GM20000 (cell line): Measurements from ENCODE around the gene DDHD1.
A peak's percentile ranks its signal among the peaks of the same experiment; 100 is the strongest.

Experiments used
- DNase-seq: peaks from one replicate; pipeline ENCODE4 v3.0.0; 2012; ENCODE audit warnings: low spot score
- CTCF ChIP-seq: IDR thresholded peaks from 2 replicates; pipeline ENCODE4 v1.5.1; 2012; ENCODE audit warnings: mild to moderate bottlenecking, control low read depth; ENCODE audit errors: extremely low read depth, missing control alignments

DDHD1 gene

GRCh38 chr14:53167602-53168328, 14.6 kb upstream of the DDHD1 start:
- TF ChIP-seq CTCF = no peak
- no peak for DNase-seq

- TF ChIP-seq CTCF = no peak
- no peak for DNase-seq
Observed at GRCh38 chr14:53161758-53162435, 8.8 kb upstream of the DDHD1 start.

DNA sequence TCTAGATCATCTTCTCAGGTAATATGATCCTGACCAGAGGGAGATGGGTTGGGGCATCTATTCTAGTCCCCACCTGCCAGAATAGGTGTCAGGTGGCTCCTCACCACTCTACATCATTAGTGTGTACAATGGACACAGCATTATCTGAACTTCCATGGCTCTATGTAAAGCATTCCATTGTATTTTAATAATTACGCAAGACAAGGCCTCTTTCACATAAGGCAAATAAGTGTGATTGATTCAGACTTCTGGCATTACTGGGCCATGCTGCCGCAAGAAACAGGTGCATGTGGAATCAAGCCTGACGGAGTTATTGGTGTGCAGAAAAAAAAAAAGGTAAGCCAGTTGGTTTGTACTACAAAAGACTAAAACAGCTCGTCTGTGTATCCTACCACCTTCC, 3.1 kb upstream of the DDHD1 start:
- no peak for TF ChIP-seq CTCF
- DNase-seq = no peak

DNA sequence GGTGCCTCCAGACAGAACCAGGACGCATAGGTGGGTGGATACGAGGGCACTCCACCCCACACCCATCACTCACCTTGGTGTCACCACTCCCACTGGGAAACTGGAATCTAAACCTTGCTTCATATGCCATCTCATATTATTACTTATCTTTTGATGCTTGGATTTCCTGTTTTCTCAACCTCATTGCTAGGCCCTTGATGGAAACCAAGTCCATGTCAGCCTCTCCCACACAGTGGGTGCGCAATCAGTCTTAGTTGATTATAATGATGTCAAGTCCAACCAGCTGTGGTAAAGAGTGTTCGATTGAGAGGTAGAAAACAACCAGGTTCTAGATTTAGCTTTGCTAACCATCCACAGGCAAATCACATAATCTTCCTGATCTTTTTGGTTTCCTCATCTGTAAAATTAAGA, 584 bp upstream of the DDHD1 start:
- no peak for TF ChIP-seq CTCF
- DNase-seq = no peak

- DNase-seq = peak; percentile 65
- no peak for TF ChIP-seq CTCF
Observed at GRCh38 chr14:53152184-53152886, 788 bp downstream of the DDHD1 start.

DNA sequence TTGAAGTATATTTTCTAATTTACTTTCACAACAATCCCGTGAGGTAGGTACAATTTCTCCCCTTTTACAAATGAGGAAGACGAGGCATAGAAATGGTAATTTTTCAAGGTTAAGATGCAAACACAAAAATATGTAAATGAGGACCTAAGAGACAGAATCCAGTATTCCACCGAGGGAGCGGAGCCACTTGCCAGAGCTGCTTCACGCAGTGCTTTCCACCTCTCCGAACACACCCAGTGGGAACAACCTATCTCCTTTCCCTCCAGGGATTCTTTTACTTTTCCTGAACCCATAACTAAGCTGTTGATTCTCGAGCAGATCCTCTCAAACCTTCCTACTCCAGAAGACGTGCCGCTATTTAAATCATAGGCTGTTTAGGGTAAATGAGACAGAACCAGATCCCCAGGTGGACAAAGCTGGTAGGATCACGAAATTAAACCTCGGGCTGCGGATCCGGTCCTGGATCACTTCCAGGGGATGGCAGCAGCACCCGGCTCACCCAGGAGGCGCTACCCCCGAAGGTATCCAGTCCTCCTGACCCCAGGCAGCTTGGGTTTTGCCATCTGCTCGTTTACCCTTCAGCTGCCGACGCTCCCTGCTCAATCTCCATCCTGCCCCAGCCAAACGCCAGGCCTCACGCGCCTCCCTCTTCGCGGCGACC, 1.5 kb downstream of the DDHD1 start:
- TF ChIP-seq CTCF = no peak
- peak; percentile 32 for DNase-seq
